OCI-LY7 (cell line): Measurements from ENCODE around the gene THAP11. TPM values are rescaled to one million over a fixed set of nuclear protein-coding genes. Genes with fewer than 3 reads are reported as not detected.
"Not testable (repeated sequence)": the region's sequence is repeated elsewhere in the genome, so short reads cannot be mapped to it uniquely, and the experiment has no call there.

Experiments
- BruUV-seq: library from RNA; stranded (reverse); fragments of 400-500 nt; replicated peaks from 2 replicates; lab custom pipeline; 2021; lab: Mats Ljungman, UMichigan
- CTCF ChIA-PET: fragments of 300-600 bp; sonication (Branson Sonifier 250); formaldehyde crosslinking; loops from one replicate; lab custom pipeline; 2022; ENCODE audit warnings: antibody characterized with exemption; ENCODE audit not compliant: unreplicated experiment; lab: Charles Lee
- POLR2A ChIA-PET: fragments of 300-600 bp; sonication (Branson Sonifier 250); formaldehyde crosslinking; loops from one replicate; lab custom pipeline; 2022; ENCODE audit warnings: antibody characterized with exemption; lab: Charles Lee
- DNase-seq: peaks from one replicate; pipeline ENCODE4 v3.0.0-alpha.2; 2015; ENCODE audit warnings: low spot score
- H2AFZ ChIP-seq: fragments of 200-600 bp; sonication (generic), shearing (Covaris generic); 2 replicates; pipeline ENCODE4 v1.6.1; 2014; ENCODE audit warnings: mild to moderate bottlenecking, antibody characterized with exemption, low read length, moderate library complexity
- H3K27ac ChIP-seq: fragments of 200-600 bp; sonication (generic); 2 replicates; pipeline ENCODE4 v1.5.1; 2014; ENCODE audit warnings: mixed run types, low read depth, mild to moderate bottlenecking, moderate library complexity, low read length, inconsistent platforms; ENCODE audit not compliant: poor library complexity, severe bottlenecking
- H3K36me3 ChIP-seq: fragments of 200-600 bp; sonication (generic); 2 replicates; pipeline ENCODE4 v1.6.1; 2014; ENCODE audit warnings: mild to moderate bottlenecking, antibody characterized with exemption, low read length, moderate library complexity, mixed read lengths; ENCODE audit not compliant: insufficient read depth
- H3K4me1 ChIP-seq: fragments of 200-600 bp; sonication (generic); 2 replicates; pipeline ENCODE4 v1.5.1; 2014; ENCODE audit warnings: mild to moderate bottlenecking, low read length; ENCODE audit not compliant: insufficient read depth, poor library complexity, severe bottlenecking
- H3K4me2 ChIP-seq: fragments of 200-600 bp; sonication (generic); 2 replicates; pipeline ENCODE4 v1.6.1; 2014; ENCODE audit warnings: mild to moderate bottlenecking, low read length
- H3K4me3 ChIP-seq: fragments of 200-600 bp; sonication (generic); 2 replicates; pipeline ENCODE4 v1.5.1; 2014; ENCODE audit warnings: mild to moderate bottlenecking, low read depth, low read length; ENCODE audit not compliant: poor library complexity, severe bottlenecking
- H3K79me2 ChIP-seq: fragments of 200-600 bp; sonication (generic); 2 replicates; pipeline ENCODE4 v1.6.1; 2016; ENCODE audit warnings: low read depth, mild to moderate bottlenecking, low read length, moderate library complexity, mixed read lengths; ENCODE audit not compliant: insufficient read depth
- H3K9me2 ChIP-seq: fragments of 200-600 bp; sonication (generic); 2 replicates; pipeline ENCODE4 v1.6.1; 2016; ENCODE audit warnings: mild to moderate bottlenecking, low read length, mixed read lengths; ENCODE audit not compliant: insufficient read depth
- H3K9me3 ChIP-seq: fragments of 200-600 bp; sonication (generic); 2 replicates; pipeline ENCODE4 v1.6.1; 2014; ENCODE audit warnings: mild to moderate bottlenecking, mixed run types, low read length, mixed read lengths
- H4K20me1 ChIP-seq: fragments of 200-600 bp; sonication (generic); 2 replicates; pipeline ENCODE4 v1.6.1; 2014; ENCODE audit warnings: mild to moderate bottlenecking, antibody characterized with exemption, low read length, moderate library complexity, mixed read lengths; ENCODE audit not compliant: insufficient read depth
- EZH2phosphoT487 ChIP-seq: fragments of 200-600 bp; sonication (generic); IDR thresholded peaks from 2 replicates; pipeline ENCODE4 v1.6.1; 2018; ENCODE audit warnings: low read depth, borderline replicate concordance, mild to moderate bottlenecking, mixed run types, antibody characterized with exemption, low read length, moderate library complexity, mixed read lengths
- intact Hi-C: fragments of 100-400 bp; cut with micrococcal nuclease; formaldehyde crosslinking; loops from one replicate; pipeline ENCODE4 v1.10.0; 2022; ENCODE audit not compliant: unreplicated experiment
- total RNA-seq, 2 experiments: library from RNA; depleted of rRNA in 1 of 2; stranded (reverse); fragments of >200 nt in 1 of 2; shearing (Covaris generic) in 1 of 2; gene quantifications; 2 replicates each; pipeline ENCODE4 v1.2.3, GENCODE V29; 2014 to 2022
- TF ChIP-seq, protein P1 (sequence below): fragments of 200-600 bp; sonication (generic); conservative IDR thresholded peaks from 2 replicates; pipeline ENCODE4 v1.5.1; 2014; ENCODE audit warnings: mild to moderate bottlenecking, antibody characterized with exemption, low read length, moderate library complexity, mixed read lengths

Gene THAP11
- total RNA-seq, 2 experiments from 2014 or later, result 39.5 to 66.3 TPM

GRCh38 chr16:67861877-67862276 is 19.8 kb downstream of the THAP11 start:
- DNase-seq, result no peak
- H3K4me1 ChIP-seq, result no peaks in the 10 kb centered on the region
- H2AFZ ChIP-seq, result no peak overlapping the region
- POLR2A ChIA-PET, result interaction anchor here (0.6 to 1.4 kb wide), 4 partner anchors 10 to 485 kb away, joined by 3 to 5 read pairs (median 3); partner anchors contain the start of gene EDC4
- BruUV-seq, result no TSS peak
- H4K20me1 ChIP-seq, result peaks cover 5% of the 10 kb centered on the region; the same call in 1 of the 2 replicates
- TF ChIP-seq EZH2phosphoT487, result no peak
- TF ChIP-seq, protein P1, sequence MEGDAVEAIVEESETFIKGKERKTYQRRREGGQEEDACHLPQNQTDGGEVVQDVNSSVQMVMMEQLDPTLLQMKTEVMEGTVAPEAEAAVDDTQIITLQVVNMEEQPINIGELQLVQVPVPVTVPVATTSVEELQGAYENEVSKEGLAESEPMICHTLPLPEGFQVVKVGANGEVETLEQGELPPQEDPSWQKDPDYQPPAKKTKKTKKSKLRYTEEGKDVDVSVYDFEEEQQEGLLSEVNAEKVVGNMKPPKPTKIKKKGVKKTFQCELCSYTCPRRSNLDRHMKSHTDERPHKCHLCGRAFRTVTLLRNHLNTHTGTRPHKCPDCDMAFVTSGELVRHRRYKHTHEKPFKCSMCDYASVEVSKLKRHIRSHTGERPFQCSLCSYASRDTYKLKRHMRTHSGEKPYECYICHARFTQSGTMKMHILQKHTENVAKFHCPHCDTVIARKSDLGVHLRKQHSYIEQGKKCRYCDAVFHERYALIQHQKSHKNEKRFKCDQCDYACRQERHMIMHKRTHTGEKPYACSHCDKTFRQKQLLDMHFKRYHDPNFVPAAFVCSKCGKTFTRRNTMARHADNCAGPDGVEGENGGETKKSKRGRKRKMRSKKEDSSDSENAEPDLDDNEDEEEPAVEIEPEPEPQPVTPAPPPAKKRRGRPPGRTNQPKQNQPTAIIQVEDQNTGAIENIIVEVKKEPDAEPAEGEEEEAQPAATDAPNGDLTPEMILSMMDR, result no peak
- no peaks in the 10 kb centered on the region for H3K9me2 ChIP-seq
- no peaks in the 10 kb centered on the region for H3K9me3 ChIP-seq
- CTCF ChIA-PET, result interaction anchor here (0.6 kb wide), 1 partner anchor 1486 kb away, joined by 3 read pairs; no protein-coding TSS in a partner anchor
- H3K4me3 ChIP-seq, result no peak overlapping the region
- H3K4me2 ChIP-seq, result no peak overlapping the region
- H3K27ac ChIP-seq, result no peak overlapping the region
- intact Hi-C loops, result no loop called here
- H3K36me3 ChIP-seq, result peaks cover 82% of the 10 kb centered on the region
- H3K79me2 ChIP-seq, result peaks cover 64% of the 10 kb centered on the region

- Histone ChIP-seq H3K27ac (no peak overlapping the region), H3K9me2 (no peaks in the 10 kb centered on the region), H3K36me3 (peaks cover 84% of the 10 kb centered on the region), H3K4me1 (no peaks in the 10 kb centered on the region), H4K20me1 (peaks cover 5% of the 10 kb centered on the region; the same call in 1 of the 2 replicates), H3K79me2 (peaks cover 55% of the 10 kb centered on the region), H3K9me3 (no peaks in the 10 kb centered on the region), H3K4me2 (no peak overlapping the region), H2AFZ (no peak overlapping the region), H3K4me3 (no peak overlapping the region)
- intact Hi-C loops, result no loop called here
- no peak for TF ChIP-seq EZH2phosphoT487
- ChIA-PET CTCF (no interaction called here), POLR2A (interaction anchor here (0.6 to 1.4 kb wide), 3 partner anchors 8 to 349 kb away, joined by 3 to 5 read pairs (median 3); partner anchors contain the start of gene EDC4)
- BruUV-seq, result no TSS peak
- DNase-seq, result no peak
Observed at GRCh38 chr16:67862623-67863583, 20.8 kb downstream of the THAP11 start.

GRCh38 chr16:67864044-67864443 is 21.9 kb downstream of the THAP11 start:
- BruUV-seq, H3K4me2 ChIP-seq, H3K4me3 ChIP-seq, H3K27ac ChIP-seq, CTCF ChIA-PET, H3K9me2 ChIP-seq, H2AFZ ChIP-seq, intact Hi-C loops, DNase-seq, H3K9me3 ChIP-seq, H4K20me1 ChIP-seq, H3K4me1 ChIP-seq: not testable (repeated sequence)
- POLR2A ChIA-PET, result interaction anchor here (0.7 kb wide), 2 partner anchors 21 to 72 kb away, joined by 3 to 6 read pairs; no protein-coding TSS in a partner anchor
- peaks cover 43% of the 10 kb centered on the region for H3K79me2 ChIP-seq
- H3K36me3 ChIP-seq, result peaks cover 85% of the 10 kb centered on the region
